IMR-90 (cell line): ENCODE results near the gene SV2C. TPM values are rescaled to one million over a fixed set of nuclear protein-coding genes. Genes with fewer than 3 reads are reported as not detected.

Source experiments
- ATAC-seq: fragments of 200-7000 bp; cut with Tn5 transposase; 2 replicates; pipeline ENCODE4 v1.9.1; 2020; ENCODE audit warnings: low read depth, mild to moderate bottlenecking, moderate library complexity
- BruUV-seq: library from RNA; stranded (reverse); fragments of 400-500 nt; replicated peaks from 2 replicates; lab custom pipeline; 2021; lab: Mats Ljungman, UMichigan
- CTCF ChIA-PET: fragments of 300-600 bp; formaldehyde crosslinking; extraction: SDS; loops from one replicate; lab custom pipeline; 2021; ENCODE audit warnings: antibody characterized with exemption; lab: Yijun Ruan, JAX
- POLR2A ChIA-PET: fragments of 300-600 bp; sonication (Branson Sonifier 250); formaldehyde crosslinking; loops from one replicate; lab custom pipeline; 2022; ENCODE audit warnings: antibody characterized with exemption; ENCODE audit not compliant: unreplicated experiment; lab: Charles Lee
- DNase-seq: peaks from one replicate; pipeline ENCODE4 v3.0.0; 2013
- H2AFZ ChIP-seq: replicated peaks from 2 replicates; pipeline ENCODE3; 2013; ENCODE audit warnings: low read length, mild to moderate bottlenecking; ENCODE audit not compliant: poor library complexity
- H2AK5ac ChIP-seq: 2 replicates; pipeline ENCODE4 v1.6.1; 2013; ENCODE audit warnings: low read depth, low read length, inconsistent platforms
- H2AK9ac ChIP-seq: replicated peaks from 2 replicates; pipeline ENCODE3; 2013; ENCODE audit warnings: mild to moderate bottlenecking, low read depth, low read length, moderate library complexity; ENCODE audit not compliant: poor library complexity
- H2BK120ac ChIP-seq: 2 replicates; pipeline ENCODE4 v1.6.1; 2013; ENCODE audit warnings: low read depth, low read length, inconsistent platforms
- H2BK15ac ChIP-seq: 3 replicates; pipeline ENCODE4 v1.6.1; 2013; ENCODE audit warnings: low read depth, low read length, inconsistent platforms
- H2BK20ac ChIP-seq: 2 replicates; pipeline ENCODE4 v1.6.1; 2013; ENCODE audit warnings: low read depth, mild to moderate bottlenecking, inconsistent platforms, low read length, moderate library complexity
- H2BK5ac ChIP-seq: 2 replicates; pipeline ENCODE4 v1.6.1; 2013; ENCODE audit warnings: mild to moderate bottlenecking, low read depth, low read length, inconsistent platforms; ENCODE audit not compliant: poor library complexity, severe bottlenecking
- H3K14ac ChIP-seq: replicated peaks from 2 replicates; pipeline ENCODE4 v1.6.1; 2013; ENCODE audit warnings: low read depth, low read length, inconsistent platforms
- H3K18ac ChIP-seq: 2 replicates; pipeline ENCODE4 v1.6.1; 2013; ENCODE audit warnings: low read depth, low read length, control low read depth
- H3K23ac ChIP-seq: 2 replicates; pipeline ENCODE4 v1.6.1; 2013; ENCODE audit warnings: low read depth, low read length, inconsistent platforms
- H3K27ac ChIP-seq: 2 replicates; pipeline ENCODE4 v1.5.1; 2013; ENCODE audit warnings: mild to moderate bottlenecking, control low read depth, low read length; ENCODE audit not compliant: insufficient read depth
- H3K27me3 ChIP-seq: 2 replicates; pipeline ENCODE4 v1.6.1; 2013; ENCODE audit warnings: low read length; ENCODE audit not compliant: control insufficient read depth, insufficient read depth
- H3K36me3 ChIP-seq: 2 replicates; pipeline ENCODE4 v1.6.1; 2013; ENCODE audit warnings: low read length, mixed read lengths; ENCODE audit not compliant: control insufficient read depth, insufficient read depth
- H3K4ac ChIP-seq: 2 replicates; pipeline ENCODE4 v1.6.1; 2013; ENCODE audit warnings: low read depth, low read length, inconsistent platforms
- H3K4me1 ChIP-seq: 2 replicates; pipeline ENCODE4 v1.6.1; 2013; ENCODE audit warnings: low read length, mixed read lengths; ENCODE audit not compliant: control insufficient read depth, insufficient read depth
- H3K4me2 ChIP-seq: 2 replicates; pipeline ENCODE4 v1.6.1; 2013; ENCODE audit warnings: low read depth, mild to moderate bottlenecking, control low read depth, low read length, moderate library complexity
- H3K4me3 ChIP-seq: 2 replicates; pipeline ENCODE4 v1.5.1; 2013; ENCODE audit warnings: low read depth, mild to moderate bottlenecking, control low read depth, low read length, moderate library complexity; ENCODE audit not compliant: insufficient read depth
- H3K56ac ChIP-seq: 2 replicates; pipeline ENCODE4 v1.6.1; 2013; ENCODE audit warnings: low read length, inconsistent platforms; ENCODE audit not compliant: insufficient read depth; ENCODE audit errors: extremely low read depth
- H3K79me1 ChIP-seq, 2 experiments: 2 replicates each; pipeline ENCODE4 v1.6.1; 2013; ENCODE audit warnings: low read length in 2 of 2, inconsistent platforms in 1 of 2, low read depth in 1 of 2
- H3K9ac ChIP-seq: 2 replicates; pipeline ENCODE4 v1.6.1; 2013; ENCODE audit warnings: low read depth, low read length, control low read depth
- H3K9me1 ChIP-seq: 2 replicates; pipeline ENCODE4 v1.6.1; 2013; ENCODE audit warnings: low read length, inconsistent platforms; ENCODE audit not compliant: insufficient read depth
- H3K9me3 ChIP-seq: 2 replicates; pipeline ENCODE4 v1.6.1; 2013; ENCODE audit warnings: low read length; ENCODE audit not compliant: control insufficient read depth, insufficient read depth
- H4K20me1 ChIP-seq: 2 replicates; pipeline ENCODE4 v1.6.1; 2013; ENCODE audit warnings: low read length, inconsistent platforms; ENCODE audit not compliant: insufficient read depth
- H4K5ac ChIP-seq: 2 replicates; pipeline ENCODE4 v1.6.1; 2013; ENCODE audit warnings: mild to moderate bottlenecking, low read depth, low read length, control low read depth
- H4K8ac ChIP-seq, 2 experiments: 2 replicates each; pipeline ENCODE4 v1.6.1; 2013; ENCODE audit warnings: low read depth in 2 of 2, low read length in 2 of 2, control low read depth in 1 of 2, inconsistent platforms in 1 of 2
- H4K91ac ChIP-seq: 2 replicates; pipeline ENCODE4 v1.6.1; 2013; ENCODE audit warnings: low read depth, low read length, inconsistent platforms; ENCODE audit not compliant: insufficient read depth
- BHLHE40 ChIP-seq: fragments of 150-350 bp; IDR thresholded peaks from 2 replicates; pipeline ENCODE4 v1.6.1; 2016; ENCODE audit warnings: mild to moderate bottlenecking, low read depth, low read length
- CEBPB ChIP-seq: IDR thresholded peaks from 2 replicates; pipeline ENCODE4 v1.6.1; 2012; ENCODE audit warnings: low read depth, low read length, improper control_type of control experiment
- CHD1 ChIP-seq: IDR thresholded peaks from 2 replicates; pipeline ENCODE4 v1.6.1; 2012; ENCODE audit warnings: low read depth, low read length, improper control_type of control experiment
- CTCF ChIP-seq: conservative IDR thresholded peaks from 2 replicates; pipeline ENCODE4 v1.5.1; 2012; ENCODE audit warnings: mild to moderate bottlenecking, low read depth, low read length, improper control_type of control experiment
- ELK1 ChIP-seq: fragments of 150-350 bp; IDR thresholded peaks from 2 replicates; pipeline ENCODE4 v1.6.1; 2016; ENCODE audit warnings: low read depth, mild to moderate bottlenecking, low read length, moderate library complexity, borderline replicate concordance
- FOS ChIP-seq: fragments of 150-350 bp; IDR thresholded peaks from 2 replicates; pipeline ENCODE4 v1.6.1; 2016; ENCODE audit warnings: low read depth, low read length
- MAFK ChIP-seq: IDR thresholded peaks from 2 replicates; pipeline ENCODE4 v1.6.1; 2012; ENCODE audit warnings: low read depth, low read length, improper control_type of control experiment
- MAZ ChIP-seq: IDR thresholded peaks from 2 replicates; pipeline ENCODE4 v1.6.1; 2012; ENCODE audit warnings: low read depth, mild to moderate bottlenecking, low read length, improper control_type of control experiment, moderate library complexity, borderline replicate concordance
- MXI1 ChIP-seq: IDR thresholded peaks from 2 replicates; pipeline ENCODE4 v1.6.1; 2012; ENCODE audit warnings: low read depth, mild to moderate bottlenecking, low read length, moderate library complexity, borderline replicate concordance
- NFE2L2 ChIP-seq: fragments of 150-350 bp; IDR thresholded peaks from 2 replicates; pipeline ENCODE4 v1.6.1; 2016; ENCODE audit warnings: low read depth, mild to moderate bottlenecking, low read length
- POLR2A ChIP-seq: IDR thresholded peaks from 2 replicates; pipeline ENCODE4 v1.6.1; 2012; ENCODE audit warnings: mild to moderate bottlenecking, low read depth, low read length
- RAD21 ChIP-seq: IDR thresholded peaks from 2 replicates; pipeline ENCODE4 v1.6.1; 2012; ENCODE audit warnings: low read length, improper control_type of control experiment
- RCOR1 ChIP-seq: IDR thresholded peaks from 2 replicates; pipeline ENCODE4 v1.6.1; 2012; ENCODE audit warnings: mild to moderate bottlenecking, low read length, improper control_type of control experiment; ENCODE audit not compliant: insufficient replicate concordance
- RFX5 ChIP-seq: IDR thresholded peaks from 2 replicates; pipeline ENCODE4 v1.8.0; 2012; ENCODE audit warnings: low read depth, mild to moderate bottlenecking, low read length, moderate library complexity
- SMC3 ChIP-seq: fragments of 150-350 bp; IDR thresholded peaks from 2 replicates; pipeline ENCODE4 v1.6.1; 2016; ENCODE audit warnings: low read depth, mild to moderate bottlenecking, antibody characterized with exemption, low read length, moderate library complexity
- USF2 ChIP-seq: fragments of 150-350 bp; IDR thresholded peaks from 2 replicates; pipeline ENCODE4 v1.6.1; 2017; ENCODE audit warnings: mild to moderate bottlenecking, antibody characterized with exemption, low read length, low read depth
- WGBS, 2 experiments: methylation state at CpG; one replicate each; pipeline versions ENCODE4 v1.1.5 to v1.1.7; 2013; ENCODE audit warnings: missing lambda C conversion rate in 2 of 2; ENCODE audit not compliant: insufficient read length in 1 of 2; ENCODE audit errors: extremely low coverage in 2 of 2; 5-methylcytosine and 5-hydroxymethylcytosine counted together
- dilution Hi-C: fragments of 300-500 bp; cut with HindIII; formaldehyde crosslinking; loops from one replicate; pipeline ENCODE4 v1.14.3; 2018; ENCODE audit warnings: low sequenced_read_pairs; ENCODE audit not compliant: unreplicated experiment
- in situ Hi-C: fragments of 300-500 bp; cut with MboI; formaldehyde crosslinking; loops from 3 replicates; pipeline ENCODE4 v1.14.3; 2019; ENCODE audit warnings: low sequenced_read_pairs, inconsistent platforms, mixed read lengths
- intact Hi-C: fragments of 100-400 bp; cut with micrococcal nuclease; formaldehyde crosslinking; loops from 2 replicates; pipeline ENCODE4 v1.10.0; 2022
- polyA plus RNA-seq, 3 experiments: library from polyadenylated mRNA; depleted of rRNA; stranded (reverse); fragments of >200 nt; gene quantifications; 2 replicates each; pipeline ENCODE4 v1.2.3, GENCODE V29; 2012; ENCODE audit warnings: low replicate concordance in 1 of 3
- total RNA-seq: library from RNA; depleted of rRNA; stranded (reverse); fragments of >200 nt; gene quantifications from 2 replicates; pipeline ENCODE4 v1.2.3, GENCODE V29; 2012

The SV2C gene
- total and polyA plus RNA-seq, 2 of the 4 experiments (the other 2 are of a cell fraction) = not detected

- DNase-seq (no peak), ATAC-seq (no peak)
- TF ChIP-seq SMC3 (no peak), NFE2L2 (no peak), CEBPB (no peak), BHLHE40 (no peak), MAZ (no peak), POLR2A (no peak), CHD1 (no peak), RFX5 (no peak), FOS (no peak), CTCF (no peak), RAD21 (no peak), ELK1 (no peak), MAFK (no peak), MXI1 (no peak), RCOR1 (no peak), USF2 (no peak)
- Histone ChIP-seq H4K8ac (no peak overlapping the region), H4K5ac (no peak overlapping the region), H2BK5ac (no peak overlapping the region), H3K23ac (no peak overlapping the region), H2AK5ac (no peak overlapping the region), H3K36me3 (no peaks in the 10 kb centered on the region), H3K27ac (no peak overlapping the region), H3K9ac (no peak overlapping the region), H2BK20ac (no peak overlapping the region), H2BK120ac (no peak overlapping the region), H3K79me1 (no peaks in the 10 kb centered on the region), H2BK15ac (no peak overlapping the region), H3K18ac (no peak overlapping the region), H3K4me1 (no peaks in the 10 kb centered on the region), H3K9me1 (no peaks in the 10 kb centered on the region), H4K20me1 (no peaks in the 10 kb centered on the region), H4K91ac (no peak overlapping the region), H3K56ac (no peak overlapping the region), H3K4me3 (no peak overlapping the region), H2AK9ac (no peak overlapping the region), H3K4me2 (no peak overlapping the region), H2AFZ (no peak overlapping the region), H3K4ac (no peak overlapping the region), H3K14ac (no peak overlapping the region), H3K9me3 (no peaks in the 10 kb centered on the region), H3K27me3 (no peaks in the 10 kb centered on the region)
- intact Hi-C loops (no loop called here), in situ Hi-C loops (no loop called here), dilution Hi-C loops (no loop called here)
- ChIA-PET CTCF (no interaction called here), POLR2A (no interaction called here)
- BruUV-seq = no TSS peak
- no CpG with 5 or more reads among the region's 7 CpGs for WGBS, 2 experiments
Observed at GRCh38 chr5:76111477-76112174, 28.4 kb downstream of the SV2C start.
